K562 (cell line): ENCODE data around the gene ATP8B4. TPM values are rescaled to one million over a fixed set of nuclear protein-coding genes. Genes with fewer than 3 reads are reported as not detected.

Experiments used
- ATAC-seq: fragments of 200-7000 bp; cut with Tn5 transposase; 3 replicates; pipeline ENCODE4 v1.9.1; 2020; ENCODE audit warnings: moderate library complexity
- BruUV-seq: library from RNA; stranded (reverse); fragments of 400-500 nt; replicated peaks from 2 replicates; lab custom pipeline; 2021; lab: Mats Ljungman, UMichigan
- CTCF ChIA-PET: fragments of 300-600 bp; formaldehyde crosslinking; extraction: SDS; loops from one replicate; lab custom pipeline; 2021; ENCODE audit warnings: low intra/inter-chr PET ratio; lab: Yijun Ruan, JAX
- POLR2A ChIA-PET: fragments of 300-600, 350-650 bp; sonication (Branson Sonifier 250); formaldehyde crosslinking; extraction: SDS; loops from one replicate; lab custom pipeline; 2021; ENCODE audit warnings: antibody characterized with exemption, inconsistent platforms; lab: Yijun Ruan, JAX
- DNase-seq, 4 experiments: peaks; one replicate each; pipeline versions ENCODE4 v3.0.0 to v3.0.0-alpha.2; 2011 to 2018; ENCODE audit warnings: low spot score in 3 of 4, mixed read lengths in 3 of 4; ENCODE audit errors: extremely low read depth in 1 of 4
- FAIRE-seq: peaks from 2 replicates; lab custom pipeline; 2011; peaks lifted over from hg19 to GRCh38; lab: Jason Lieb, UNC
- H2AFZ ChIP-seq: 2 replicates; pipeline ENCODE4 v1.6.0; 2011; ENCODE audit warnings: low read depth, low read length, control low read depth, inconsistent platforms
- H3K27ac ChIP-seq: fragments of 200-600 bp; 3 replicates; pipeline ENCODE4 v1.8.0; 2011; ENCODE audit warnings: low read depth, mild to moderate bottlenecking, control low read depth, inconsistent platforms, low read length, moderate library complexity, mixed read lengths; ENCODE audit errors: extremely low read depth
- H3K27me3 ChIP-seq, 2 experiments: fragments of 300-600 bp in 1 of 2; 2 replicates in 1 of 2; 3 replicates in 1 of 2; pipeline versions ENCODE4 v1.6.0 to v1.8.0; 2011; ENCODE audit warnings: inconsistent platforms in 2 of 2, low read length in 2 of 2, mild to moderate bottlenecking in 1 of 2, mixed read lengths in 1 of 2, moderate library complexity in 1 of 2; ENCODE audit not compliant: control insufficient read depth in 2 of 2, insufficient read depth in 2 of 2
- H3K36me3 ChIP-seq: fragments of 300-600 bp; 3 replicates; pipeline ENCODE4 v1.8.0; 2011; ENCODE audit warnings: mild to moderate bottlenecking, low read length, inconsistent platforms; ENCODE audit not compliant: control insufficient read depth, insufficient read depth
- H3K4me1 ChIP-seq, 2 experiments: fragments of 200-600 bp in 1 of 2; replicated peaks in 1 of 2; 2 replicates in 1 of 2; 3 replicates in 1 of 2; pipeline versions ENCODE4 v1.5.1 to v1.8.0; 2011; ENCODE audit warnings: inconsistent platforms in 2 of 2, low read length in 2 of 2, mild to moderate bottlenecking in 1 of 2, mixed read lengths in 1 of 2, moderate library complexity in 1 of 2; ENCODE audit not compliant: control insufficient read depth in 2 of 2, insufficient read depth in 2 of 2
- H3K4me2 ChIP-seq: 2 replicates; pipeline ENCODE4 v1.6.1; 2011; ENCODE audit warnings: low read length, control low read depth, inconsistent platforms, mixed read lengths; ENCODE audit not compliant: insufficient read depth
- H3K4me3 ChIP-seq: fragments of 200-600 bp; sonication (generic), shearing (Covaris generic); 2 replicates; pipeline ENCODE4 v1.5.1; 2016; ENCODE audit warnings: control low read depth, inconsistent platforms
- H3K79me2 ChIP-seq: fragments of 200-600 bp; 3 replicates; pipeline ENCODE4 v1.8.0; 2011; ENCODE audit warnings: low read length, inconsistent platforms; ENCODE audit not compliant: control insufficient read depth, insufficient read depth
- H3K9ac ChIP-seq, 2 experiments: 2 replicates each; pipeline versions ENCODE4 v1.6.0 to v1.6.1; 2011; ENCODE audit warnings: low read depth in 2 of 2, low read length in 2 of 2, control low read depth in 1 of 2, inconsistent platforms in 1 of 2, mild to moderate bottlenecking in 1 of 2, mixed read lengths in 1 of 2; ENCODE audit not compliant: insufficient read depth in 1 of 2
- H3K9me1 ChIP-seq: one replicate; pipeline ENCODE4 v1.6.0; 2011; ENCODE audit warnings: inconsistent platforms, mild to moderate bottlenecking, low read length, moderate library complexity; ENCODE audit not compliant: control insufficient read depth, insufficient read depth
- H3K9me3 ChIP-seq: replicated peaks from 2 replicates; pipeline ENCODE4 v1.5.1; 2011; ENCODE audit warnings: low read depth, low read length, inconsistent platforms; ENCODE audit not compliant: control insufficient read depth, insufficient read depth
- H4K20me1 ChIP-seq: replicated peaks from 2 replicates; pipeline ENCODE4 v1.6.1; 2011; ENCODE audit warnings: low read length, inconsistent platforms, mixed read lengths; ENCODE audit not compliant: control insufficient read depth, insufficient read depth
- C11orf30 ChIP-seq: fragments of 450-650 bp; IDR thresholded peaks from 2 replicates; pipeline ENCODE4 v1.6.1; 2016; ENCODE audit warnings: low read depth, mild to moderate bottlenecking
- HDAC6 ChIP-seq: IDR thresholded peaks from 2 replicates; pipeline ENCODE4 v1.6.1; 2012; ENCODE audit warnings: low read depth, mild to moderate bottlenecking, control low read depth, inconsistent platforms, low read length, moderate library complexity
- HEY1 ChIP-seq: fragments of 250-450 bp; sonication (Bioruptor Pico); IDR thresholded peaks from 2 replicates; pipeline ENCODE4 v1.5.0; 2020; ENCODE audit warnings: mild to moderate bottlenecking, moderate library complexity, borderline replicate concordance
- MAFF ChIP-seq: IDR thresholded peaks from 2 replicates; pipeline ENCODE4 v1.6.1; 2012; ENCODE audit warnings: low read length, improper control_type of control experiment
- MAFG ChIP-seq: fragments of 450-650 bp; conservative IDR thresholded peaks from 2 replicates; pipeline ENCODE4 v1.6.1; 2016; ENCODE audit warnings: missing genetic modification characterization, missing compliant biosample characterization
- MAFK ChIP-seq: IDR thresholded peaks from 2 replicates; pipeline ENCODE4 v1.6.1; 2011; ENCODE audit warnings: low read length, improper control_type of control experiment
- USF2 ChIP-seq: sonication (generic); formaldehyde crosslinking; IDR thresholded peaks from 2 replicates; pipeline ENCODE4 v1.5.0; 2020; ENCODE audit warnings: missing genetic modification reagents
- ZNF316 ChIP-seq: fragments of 450-650 bp; IDR thresholded peaks from 2 replicates; pipeline ENCODE4 v1.6.1; 2016
- in situ Hi-C: fragments of 300-500 bp; cut with MboI; formaldehyde crosslinking; loops from 4 replicates; pipeline ENCODE4 v1.15.0; 2018; ENCODE audit warnings: inconsistent platforms, mixed read lengths
- intact Hi-C: fragments of 100-400 bp; cut with micrococcal nuclease; formaldehyde crosslinking; loops from 2 replicates; pipeline ENCODE4 v1.14.2; 2022
- polyA plus RNA-seq, 8 experiments: library from polyadenylated mRNA; depleted of rRNA in 4 of 8; stranded (reverse) in 5 of 8; unstranded in 3 of 8; fragments of >200 nt; fragmentation: Nextera tagmentation in 2 of 8; fragmentation: Illumina TruSeq in 1 of 8; extraction: Ambion mirVana in 2 of 8; extraction: Trizol in 1 of 8; gene quantifications; 2 replicates each; pipeline versions ENCODE4 v1.2.1 to v1.2.3, GENCODE V29; 2011 to 2014; ENCODE audit warnings: inconsistent platforms in 1 of 8, missing spikeins in 1 of 8
- total RNA-seq, 7 experiments: library from RNA; depleted of rRNA in 6 of 7; stranded (reverse); fragments of >200 nt in 6 of 7; fragmentation: Illumina TruSeq in 2 of 7; extraction: Trizol in 2 of 7; gene quantifications; 2 replicates each; pipeline versions ENCODE4 v1.2.1 to v1.2.3, GENCODE V29; 2011 to 2021; ENCODE audit warnings: low replicate concordance in 1 of 7

Gene ATP8B4
- total and polyA plus RNA-seq, 9 of the 15 experiments (the other 6 are each of a cell fraction or from before 2014, with no cell fraction given) = 0.14 to 2.5 (median 0.44) TPM

GRCh38 chr15:50012790-50013189 lies 106.2 kb downstream of the ATP8B4 start:
- Histone ChIP-seq H4K20me1 (no peaks in the 10 kb centered on the region), H3K4me3 (no peak overlapping the region), H3K4me2 (no peak overlapping the region), H3K9me1 (no peaks in the 10 kb centered on the region), H3K9me3 (no peaks in the 10 kb centered on the region), H3K79me2 (no peaks in the 10 kb centered on the region), H3K27ac (no peak overlapping the region), H3K9ac (no peak overlapping the region), H2AFZ (no peak overlapping the region), H3K27me3 (no peaks in the 10 kb centered on the region; a peak in 1 of 5 replicates), H3K36me3 (no peaks in the 10 kb centered on the region), H3K4me1 (no peaks in the 10 kb centered on the region)
- FAIRE-seq (no peak), DNase-seq (no peak), ATAC-seq (no peak)
- CTCF ChIA-PET = no interaction called here
- intact Hi-C loops (no loop called here), in situ Hi-C loops (no loop called here)
- BruUV-seq = no TSS peak
- POLR2A ChIA-PET = no interaction called here
- TF ChIP-seq USF2 (CRISPR knock-in tag) = no peak
- peak; percentile 88 for TF ChIP-seq MAFG (tag)
- TF ChIP-seq C11orf30 = peak; percentile 88
- TF ChIP-seq HEY1 (CRISPR knock-in tag) = no peak
- TF ChIP-seq MAFF = peak; percentile 92
- no peak for TF ChIP-seq HDAC6
- TF ChIP-seq ZNF316 = peak; percentile 93
- peak; percentile 90 for TF ChIP-seq MAFK
